HEK293T (cell line): ENCODE data around the gene SERTAD1.

Experiments
- ARNT ChIP-seq: fragments of 450-650 bp; IDR thresholded peaks from 2 replicates; pipeline ENCODE4 v1.6.1; 2017; ENCODE audit warnings: mild to moderate bottlenecking
- ELF4 ChIP-seq: fragments of 450-650 bp; IDR thresholded peaks from 2 replicates; pipeline ENCODE4 v1.6.1; 2017; ENCODE audit warnings: antibody characterized with exemption
- HDGF ChIP-seq: fragments of 450-650 bp; IDR thresholded peaks from 2 replicates; pipeline ENCODE4 v1.6.1; 2017; ENCODE audit warnings: antibody characterized with exemption, borderline replicate concordance
- L3MBTL2 ChIP-seq: fragments of 450-650 bp; conservative IDR thresholded peaks from 2 replicates; pipeline ENCODE4 v1.6.1; 2016; ENCODE audit warnings: mild to moderate bottlenecking
- LEF1 ChIP-seq: fragments of 450-650 bp; IDR thresholded peaks from 2 replicates; pipeline ENCODE4 v1.6.1; 2017; ENCODE audit warnings: mild to moderate bottlenecking, borderline replicate concordance
- SP1 ChIP-seq: fragments of 450-650 bp; IDR thresholded peaks from 2 replicates; pipeline ENCODE4 v1.6.1; 2017
- SUZ12 ChIP-seq: fragments of 450-650 bp; IDR thresholded peaks from 2 replicates; pipeline ENCODE4 v1.6.1; 2016; ENCODE audit warnings: mild to moderate bottlenecking
- TARDBP ChIP-seq: fragments of 450-650 bp; IDR thresholded peaks from 2 replicates; pipeline ENCODE4 v1.6.1; 2016
- ZNF384 ChIP-seq: fragments of 450-650 bp; IDR thresholded peaks from 2 replicates; pipeline ENCODE4 v1.6.1; 2016
- TF ChIP-seq, protein P1 (sequence below): fragments of 450-650 bp; IDR thresholded peaks from 2 replicates; pipeline ENCODE4 v1.6.1; 2016

DNA sequence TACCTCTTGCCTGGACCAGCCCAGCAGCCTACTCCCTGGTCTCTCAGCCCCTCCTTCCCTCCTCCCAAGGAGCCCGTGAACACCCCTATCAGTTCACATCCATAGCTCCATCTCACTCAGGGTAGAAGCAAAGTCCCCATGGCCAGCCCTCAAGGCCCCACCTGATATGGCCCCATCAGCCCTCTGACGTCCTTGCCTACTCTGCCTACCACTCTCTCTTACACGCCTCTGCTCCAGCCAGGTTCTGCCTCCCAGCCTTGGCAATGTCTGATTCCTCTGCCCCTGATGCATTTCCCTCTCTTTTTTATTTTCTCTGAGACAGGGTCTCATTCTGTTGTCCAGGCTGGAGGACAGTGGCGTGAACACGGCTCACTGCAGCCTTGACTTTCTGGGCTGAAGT is 26.2 kb upstream of the SERTAD1 start:
- TF ChIP-seq ARNT (no peak), SP1 (no peak), TARDBP (no peak), L3MBTL2 (no peak), LEF1 (no peak), SUZ12 (no peak), HDGF (no peak), ELF4 (no peak), ZNF384 (no peak)
- TF ChIP-seq, protein P1, sequence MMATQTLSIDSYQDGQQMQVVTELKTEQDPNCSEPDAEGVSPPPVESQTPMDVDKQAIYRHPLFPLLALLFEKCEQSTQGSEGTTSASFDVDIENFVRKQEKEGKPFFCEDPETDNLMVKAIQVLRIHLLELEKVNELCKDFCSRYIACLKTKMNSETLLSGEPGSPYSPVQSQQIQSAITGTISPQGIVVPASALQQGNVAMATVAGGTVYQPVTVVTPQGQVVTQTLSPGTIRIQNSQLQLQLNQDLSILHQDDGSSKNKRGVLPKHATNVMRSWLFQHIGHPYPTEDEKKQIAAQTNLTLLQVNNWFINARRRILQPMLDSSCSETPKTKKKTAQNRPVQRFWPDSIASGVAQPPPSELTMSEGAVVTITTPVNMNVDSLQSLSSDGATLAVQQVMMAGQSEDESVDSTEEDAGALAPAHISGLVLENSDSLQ, result no peak
